K562 (cell line): Measurements from ENCODE around the gene STUM. TPM values are rescaled to one million over a fixed set of nuclear protein-coding genes. Genes with fewer than 3 reads are reported as not detected.

Source experiments
- ATAC-seq: fragments of 200-7000 bp; cut with Tn5 transposase; 3 replicates; pipeline ENCODE4 v1.9.1; 2020; ENCODE audit warnings: moderate library complexity
- BruUV-seq: library from RNA; stranded (reverse); fragments of 400-500 nt; replicated peaks from 2 replicates; lab custom pipeline; 2021; lab: Mats Ljungman, UMichigan
- CTCF ChIA-PET: fragments of 300-600 bp; formaldehyde crosslinking; extraction: SDS; loops from one replicate; lab custom pipeline; 2021; ENCODE audit warnings: low intra/inter-chr PET ratio; lab: Yijun Ruan, JAX
- POLR2A ChIA-PET: fragments of 300-600, 350-650 bp; sonication (Branson Sonifier 250); formaldehyde crosslinking; extraction: SDS; loops from one replicate; lab custom pipeline; 2021; ENCODE audit warnings: antibody characterized with exemption, inconsistent platforms; lab: Yijun Ruan, JAX
- DNase-seq, 4 experiments: peaks; one replicate each; pipeline versions ENCODE4 v3.0.0 to v3.0.0-alpha.2; 2011 to 2018; ENCODE audit warnings: low spot score in 3 of 4, mixed read lengths in 3 of 4; ENCODE audit errors: extremely low read depth in 1 of 4
- FAIRE-seq: peaks from 2 replicates; lab custom pipeline; 2011; peaks lifted over from hg19 to GRCh38; lab: Jason Lieb, UNC
- H2AFZ ChIP-seq: 2 replicates; pipeline ENCODE4 v1.6.0; 2011; ENCODE audit warnings: low read depth, low read length, control low read depth, inconsistent platforms
- H3K27ac ChIP-seq: fragments of 200-600 bp; 3 replicates; pipeline ENCODE4 v1.8.0; 2011; ENCODE audit warnings: low read depth, mild to moderate bottlenecking, control low read depth, inconsistent platforms, low read length, moderate library complexity, mixed read lengths; ENCODE audit errors: extremely low read depth
- H3K27me3 ChIP-seq, 2 experiments: fragments of 300-600 bp in 1 of 2; 2 replicates in 1 of 2; 3 replicates in 1 of 2; pipeline versions ENCODE4 v1.6.0 to v1.8.0; 2011; ENCODE audit warnings: inconsistent platforms in 2 of 2, low read length in 2 of 2, mild to moderate bottlenecking in 1 of 2, mixed read lengths in 1 of 2, moderate library complexity in 1 of 2; ENCODE audit not compliant: control insufficient read depth in 2 of 2, insufficient read depth in 2 of 2
- H3K36me3 ChIP-seq: fragments of 300-600 bp; 3 replicates; pipeline ENCODE4 v1.8.0; 2011; ENCODE audit warnings: mild to moderate bottlenecking, low read length, inconsistent platforms; ENCODE audit not compliant: control insufficient read depth, insufficient read depth
- H3K4me1 ChIP-seq, 2 experiments: fragments of 200-600 bp in 1 of 2; replicated peaks in 1 of 2; 2 replicates in 1 of 2; 3 replicates in 1 of 2; pipeline versions ENCODE4 v1.5.1 to v1.8.0; 2011; ENCODE audit warnings: inconsistent platforms in 2 of 2, low read length in 2 of 2, mild to moderate bottlenecking in 1 of 2, mixed read lengths in 1 of 2, moderate library complexity in 1 of 2; ENCODE audit not compliant: control insufficient read depth in 2 of 2, insufficient read depth in 2 of 2
- H3K4me2 ChIP-seq: 2 replicates; pipeline ENCODE4 v1.6.1; 2011; ENCODE audit warnings: low read length, control low read depth, inconsistent platforms, mixed read lengths; ENCODE audit not compliant: insufficient read depth
- H3K4me3 ChIP-seq: fragments of 200-600 bp; sonication (generic), shearing (Covaris generic); 2 replicates; pipeline ENCODE4 v1.5.1; 2016; ENCODE audit warnings: control low read depth, inconsistent platforms
- H3K79me2 ChIP-seq: fragments of 200-600 bp; 3 replicates; pipeline ENCODE4 v1.8.0; 2011; ENCODE audit warnings: low read length, inconsistent platforms; ENCODE audit not compliant: control insufficient read depth, insufficient read depth
- H3K9ac ChIP-seq, 2 experiments: 2 replicates each; pipeline versions ENCODE4 v1.6.0 to v1.6.1; 2011; ENCODE audit warnings: low read depth in 2 of 2, low read length in 2 of 2, control low read depth in 1 of 2, inconsistent platforms in 1 of 2, mild to moderate bottlenecking in 1 of 2, mixed read lengths in 1 of 2; ENCODE audit not compliant: insufficient read depth in 1 of 2
- H3K9me1 ChIP-seq: one replicate; pipeline ENCODE4 v1.6.0; 2011; ENCODE audit warnings: inconsistent platforms, mild to moderate bottlenecking, low read length, moderate library complexity; ENCODE audit not compliant: control insufficient read depth, insufficient read depth
- H3K9me3 ChIP-seq: replicated peaks from 2 replicates; pipeline ENCODE4 v1.5.1; 2011; ENCODE audit warnings: low read depth, low read length, inconsistent platforms; ENCODE audit not compliant: control insufficient read depth, insufficient read depth
- H4K20me1 ChIP-seq: replicated peaks from 2 replicates; pipeline ENCODE4 v1.6.1; 2011; ENCODE audit warnings: low read length, inconsistent platforms, mixed read lengths; ENCODE audit not compliant: control insufficient read depth, insufficient read depth
- MGA ChIP-seq: fragments of 450-650 bp; IDR thresholded peaks from 2 replicates; pipeline ENCODE4 v1.6.1; 2016; ENCODE audit warnings: mild to moderate bottlenecking, moderate library complexity
- RFX7 ChIP-seq: fragments of 250-450 bp; sonication (Bioruptor Pico); IDR thresholded peaks from 2 replicates; pipeline ENCODE4 v1.5.1; 2021; ENCODE audit warnings: mild to moderate bottlenecking
- TCF7 ChIP-seq: sonication (generic); IDR thresholded peaks from 2 replicates; pipeline ENCODE4 v1.6.1; 2016; ENCODE audit warnings: antibody characterized with exemption, borderline replicate concordance
- ZNF277 ChIP-seq: fragments of 250-450 bp; sonication (Bioruptor Pico); IDR thresholded peaks from 2 replicates; pipeline ENCODE4 v1.8.0; 2022; ENCODE audit warnings: inconsistent platforms, mild to moderate bottlenecking, moderate library complexity, borderline replicate concordance
- ZNF280A ChIP-seq: fragments of 450-650 bp; IDR thresholded peaks from 2 replicates; pipeline ENCODE4 v1.6.1; 2018; ENCODE audit warnings: mild to moderate bottlenecking, low read depth; ENCODE audit not compliant: partially characterized antibody
- ZNF311 ChIP-seq: fragments of 250-450 bp; sonication (Bioruptor Pico); IDR thresholded peaks from 2 replicates; pipeline ENCODE4 v1.4.0; 2020; ENCODE audit warnings: mild to moderate bottlenecking, moderate library complexity
- WGBS: fragments of 100-300 bp; shearing (Covaris generic); methylation state at CpG from one replicate; pipeline ENCODE4 v1.1.6; 2016; ENCODE audit warnings: low coverage, mixed read lengths; ENCODE audit not compliant: insufficient coverage; ENCODE audit errors: missing lambda C conversion rate; 5-methylcytosine and 5-hydroxymethylcytosine counted together
- in situ Hi-C: fragments of 300-500 bp; cut with MboI; formaldehyde crosslinking; loops from 4 replicates; pipeline ENCODE4 v1.15.0; 2018; ENCODE audit warnings: inconsistent platforms, mixed read lengths
- intact Hi-C: fragments of 100-400 bp; cut with micrococcal nuclease; formaldehyde crosslinking; loops from 2 replicates; pipeline ENCODE4 v1.14.2; 2022
- polyA plus RNA-seq, 8 experiments: library from polyadenylated mRNA; depleted of rRNA in 4 of 8; stranded (reverse) in 5 of 8; unstranded in 3 of 8; fragments of >200 nt; fragmentation: Nextera tagmentation in 2 of 8; fragmentation: Illumina TruSeq in 1 of 8; extraction: Ambion mirVana in 2 of 8; extraction: Trizol in 1 of 8; gene quantifications; 2 replicates each; pipeline versions ENCODE4 v1.2.1 to v1.2.3, GENCODE V29; 2011 to 2014; ENCODE audit warnings: inconsistent platforms in 1 of 8, missing spikeins in 1 of 8
- total RNA-seq, 7 experiments: library from RNA; depleted of rRNA in 6 of 7; stranded (reverse); fragments of >200 nt in 6 of 7; fragmentation: Illumina TruSeq in 2 of 7; extraction: Trizol in 2 of 7; gene quantifications; 2 replicates each; pipeline versions ENCODE4 v1.2.1 to v1.2.3, GENCODE V29; 2011 to 2021; ENCODE audit warnings: low replicate concordance in 1 of 7

STUM gene
- total and polyA plus RNA-seq, 9 of the 15 experiments (the other 6 are each of a cell fraction or from before 2014, with no cell fraction given) = not detected

- WGBS = 0% methylated on average over 2 of the region's 2 CpGs
- H3K27me3 ChIP-seq = peaks cover 48 to 88% of the 10 kb centered on the region in 2 experiments
- no peak overlapping the region for H3K4me3 ChIP-seq
- H3K4me2 ChIP-seq = no peak overlapping the region
- BruUV-seq = no TSS peak
- no peaks in the 10 kb centered on the region for H3K79me2 ChIP-seq
- H3K9me3 ChIP-seq = no peaks in the 10 kb centered on the region
- H3K9ac ChIP-seq = no peak overlapping the region
- intact Hi-C loops = no loop called here
- H3K36me3 ChIP-seq = no peaks in the 10 kb centered on the region
- DNase-seq (no peak), ATAC-seq (no peak), FAIRE-seq (no peak)
- H4K20me1 ChIP-seq = peaks cover 5% of the 10 kb centered on the region; the same call in 1 of the 2 replicates
- in situ Hi-C loops = no loop called here
- H2AFZ ChIP-seq = no peak overlapping the region
- no peaks in the 10 kb centered on the region for H3K9me1 ChIP-seq
- H3K27ac ChIP-seq = no peak overlapping the region
- CTCF ChIA-PET = no interaction called here
- POLR2A ChIA-PET = no interaction called here
- peaks cover 0 to 8% of the 10 kb centered on the region in 2 experiments; a peak in 1 of 5 replicates for H3K4me1 ChIP-seq
- TF ChIP-seq ZNF311 (CRISPR knock-in tag) (no peak), ZNF277 (CRISPR knock-in tag) (no peak), MGA (no peak), TCF7 (no peak), ZNF280A (no peak), RFX7 (CRISPR knock-in tag) (no peak)
Measured at GRCh38 chr1:226598455-226598849, 49.9 kb downstream of the STUM start.
